HG03280 (cell line): ENCODE results near the gene DMD.
"Not testable (repeated sequence)": the region's sequence is repeated elsewhere in the genome, so short reads cannot be mapped to it uniquely, and the experiment has no call there.

Source experiments
- ATAC-seq: cut with Tn5 transposase; IDR thresholded peaks from one replicate; pipeline ENCODE4 v1.9.1; 2021; ENCODE audit warnings: mild to moderate bottlenecking, moderate library complexity; ENCODE audit not compliant: unreplicated experiment

DMD gene

DNA sequence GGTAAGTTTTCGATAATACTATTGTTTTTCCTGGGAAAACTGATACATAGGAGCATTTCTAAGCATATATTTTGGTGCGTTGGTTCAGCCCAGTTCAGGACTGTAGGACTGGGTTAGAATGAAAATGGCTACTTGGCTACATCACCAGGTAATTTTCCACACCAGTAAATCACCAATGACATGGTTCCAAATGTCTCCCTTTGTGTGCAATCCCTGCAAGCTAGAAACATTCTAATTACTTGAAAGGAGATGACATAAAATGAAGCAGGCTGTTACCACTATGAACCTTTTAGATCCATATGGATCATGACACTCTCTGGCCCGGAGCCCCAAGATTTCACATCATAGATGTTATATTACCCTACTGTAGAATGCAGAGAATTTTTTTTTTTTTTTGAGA, 1562.1 kb downstream of the DMD start:
- no peak for ATAC-seq

DNA sequence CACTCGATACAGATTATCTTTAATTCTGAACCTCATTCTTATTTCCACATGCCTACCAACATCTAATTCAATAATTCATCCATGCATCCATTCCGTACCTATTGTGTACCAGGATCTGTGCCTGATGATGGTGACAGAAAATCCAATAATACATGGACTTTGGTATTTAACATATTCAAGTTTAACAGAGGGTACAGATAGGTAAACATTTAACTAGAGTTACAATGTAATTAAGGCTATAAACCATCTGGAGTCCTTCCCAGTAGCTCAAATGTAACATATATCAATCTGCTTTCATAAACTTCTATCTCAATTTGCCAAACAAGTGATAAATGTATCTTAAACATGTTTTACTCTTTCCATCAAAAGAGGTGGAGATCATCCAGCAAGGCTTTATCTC, 1578.0 kb downstream of the DMD start:
- no peak for ATAC-seq

DNA sequence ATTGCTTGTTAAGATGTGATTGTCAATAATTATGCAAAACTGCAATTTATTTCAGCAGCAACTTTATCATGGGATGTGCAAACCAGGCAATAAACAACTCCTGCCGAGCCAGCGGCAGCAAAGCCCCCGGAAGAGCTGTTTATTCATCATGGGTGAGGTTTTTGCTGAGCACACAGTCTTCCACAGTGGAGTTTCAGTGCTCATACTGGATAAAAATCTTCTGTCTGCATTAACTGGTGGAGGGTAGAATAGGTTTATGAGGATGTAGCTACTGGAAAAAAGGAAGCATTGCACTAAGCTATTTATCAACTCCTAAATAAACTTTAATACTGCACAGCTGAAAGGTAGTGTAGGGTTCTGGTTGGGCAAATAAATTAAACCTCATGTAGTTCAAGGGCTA, 1582.2 kb downstream of the DMD start:
- ATAC-seq = no peak

DNA sequence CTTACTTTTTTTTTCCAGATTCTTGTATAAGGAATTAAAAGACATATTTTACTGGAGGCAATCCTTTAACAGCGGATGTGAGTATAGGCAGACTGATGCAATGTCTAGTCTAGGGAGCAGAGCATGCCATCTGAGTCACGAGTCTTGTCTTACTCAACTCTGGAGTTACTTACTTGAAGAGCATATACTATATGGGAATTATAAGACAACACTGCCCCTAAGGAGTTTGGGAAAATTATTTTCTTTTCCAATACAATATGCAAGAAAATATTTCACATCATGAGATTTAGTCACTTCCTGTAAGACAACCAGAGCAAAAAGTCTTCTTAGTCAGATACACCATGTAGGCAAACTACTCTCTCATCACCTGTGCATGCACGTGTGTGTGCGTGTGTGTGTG, 1602.2 kb downstream of the DMD start:
- ATAC-seq = no peak

DNA sequence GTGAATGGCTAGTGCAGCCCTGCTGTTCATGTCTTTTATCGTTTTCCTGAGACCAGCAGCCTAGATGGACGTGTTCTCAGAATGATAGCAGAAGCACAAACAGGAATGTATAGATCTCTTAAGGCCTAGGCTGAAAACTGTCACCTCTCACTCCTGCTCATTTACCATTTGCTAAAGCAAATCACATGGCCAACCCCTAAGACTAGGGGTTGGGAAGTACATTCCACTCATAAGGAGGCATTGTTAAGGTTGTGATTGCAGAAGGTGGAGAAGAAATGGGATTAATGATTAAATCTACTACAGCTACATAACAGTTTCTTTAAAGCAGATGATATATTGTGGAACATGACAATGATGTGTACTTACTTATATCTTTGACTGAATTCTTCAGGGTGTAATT, 1602.7 kb downstream of the DMD start:
- no peak for ATAC-seq

DNA sequence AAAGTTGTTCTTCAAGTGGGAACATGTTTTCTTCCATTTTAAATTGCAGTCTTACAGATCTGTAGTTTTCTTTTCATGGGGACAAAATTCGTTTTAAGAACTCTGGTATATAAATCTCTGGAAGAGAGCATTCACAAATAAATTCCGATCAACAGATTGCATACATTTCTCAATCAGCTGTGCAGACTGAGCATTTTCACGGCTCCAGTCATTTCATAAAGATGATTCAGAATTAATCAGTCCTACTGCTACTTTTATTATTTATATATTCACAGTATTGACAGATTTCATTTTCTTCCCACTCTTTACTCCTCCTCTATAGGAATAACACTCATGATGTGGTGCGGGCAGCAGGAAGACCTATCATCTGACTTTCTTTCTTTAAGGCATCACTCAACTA, 1604.6 kb downstream of the DMD start:
- no peak for ATAC-seq

DNA sequence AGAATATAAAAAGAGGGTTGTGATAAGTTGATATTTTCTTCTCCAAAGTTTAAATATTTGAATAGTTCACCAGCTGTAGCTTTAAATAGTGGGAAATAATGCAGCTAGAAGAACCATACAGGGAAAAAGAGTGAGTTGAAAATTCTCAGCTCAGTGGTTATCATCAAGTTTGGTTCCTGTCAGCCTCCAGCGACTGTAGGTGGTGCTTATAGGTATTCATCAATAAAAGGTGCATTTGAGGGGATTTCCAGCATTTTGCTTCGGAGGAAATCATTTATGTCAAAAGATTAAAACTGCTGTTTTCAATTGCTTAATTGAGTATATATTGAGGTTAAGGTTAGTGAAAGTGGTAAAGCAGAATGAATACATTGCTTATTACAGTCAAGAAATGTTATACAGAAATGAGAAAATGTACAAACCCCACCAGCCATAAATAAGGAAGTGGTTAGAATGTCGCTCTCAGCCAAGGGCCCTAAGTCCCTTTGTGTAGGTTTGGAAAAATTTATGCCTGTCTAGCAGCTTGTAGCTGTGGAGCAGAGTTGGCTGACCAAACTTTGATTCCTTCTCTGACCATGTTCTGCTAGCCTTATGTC, 1606.6 kb downstream of the DMD start:
- no peak for ATAC-seq

DNA sequence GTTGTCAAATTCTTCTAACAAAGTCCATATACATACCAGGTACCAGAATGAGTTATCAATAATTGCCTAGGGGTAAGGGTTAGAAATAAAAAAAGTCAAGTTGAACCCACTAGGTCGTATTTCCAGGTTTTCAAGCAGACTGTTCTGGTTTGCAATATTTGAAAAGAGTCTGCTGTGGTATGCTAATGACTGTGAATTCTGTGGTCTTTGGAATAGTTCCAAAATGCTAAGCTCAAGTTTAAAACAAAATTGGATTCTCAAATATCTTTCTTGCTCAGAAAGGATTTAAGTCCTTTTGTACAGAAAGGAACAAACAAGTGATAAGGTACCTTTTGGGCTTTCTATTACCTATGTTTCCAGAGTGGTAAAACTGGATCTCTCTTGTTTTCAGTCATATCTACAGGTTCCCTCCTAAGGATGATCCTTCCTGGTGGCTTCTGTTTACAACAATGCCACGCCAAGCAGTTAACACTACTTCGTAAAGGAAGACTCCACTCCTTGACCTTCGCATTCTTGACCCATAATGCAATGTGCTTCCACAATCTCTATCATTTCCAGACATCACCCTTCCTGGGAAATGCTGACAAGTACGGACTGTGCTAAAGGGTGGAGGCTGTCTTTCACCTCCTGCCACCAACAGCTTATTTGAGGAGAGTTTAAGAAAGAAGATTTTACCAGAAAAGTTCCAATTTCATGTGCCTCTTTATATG, 1607.8 kb downstream of the DMD start:
- ATAC-seq = no peak

DNA sequence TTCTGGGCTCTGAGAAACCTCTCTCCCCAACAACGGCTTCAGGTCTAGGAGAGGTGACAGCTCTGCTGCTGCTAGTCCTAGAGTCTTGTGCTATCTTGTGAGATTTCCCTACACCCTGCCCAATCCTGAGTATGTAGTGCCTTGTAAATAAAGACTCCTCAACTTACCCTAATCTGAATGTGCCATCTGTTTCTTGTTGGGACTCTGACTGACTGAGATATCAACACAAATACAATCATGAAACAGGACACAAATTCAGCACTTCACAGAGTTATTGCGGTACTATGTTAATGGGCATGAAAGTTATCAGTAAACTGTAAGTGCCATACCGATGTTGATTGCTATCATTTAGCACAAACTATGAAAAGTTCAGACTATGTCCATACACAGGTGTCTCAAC, 1610.5 kb downstream of the DMD start:
- ATAC-seq = no peak

DNA sequence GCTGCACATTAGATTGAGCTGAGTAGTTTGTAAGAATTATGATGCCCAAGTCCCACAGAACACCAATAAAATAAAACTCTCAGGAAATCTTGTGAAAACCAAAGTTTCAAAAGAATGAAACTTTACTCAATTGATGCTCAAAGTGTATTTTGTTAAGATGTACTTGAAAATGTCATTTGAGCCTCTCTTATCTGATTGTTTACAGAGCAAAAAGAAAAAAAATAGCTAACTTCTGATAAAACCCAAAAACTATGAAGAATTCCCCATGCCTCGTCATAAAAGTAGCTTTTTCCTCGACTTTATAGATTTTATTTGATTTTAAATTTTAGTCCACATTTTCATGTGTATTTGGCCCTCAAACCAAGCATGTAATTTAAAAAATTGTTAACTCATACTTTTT, 1618.0 kb downstream of the DMD start:
- ATAC-seq = no peak

DNA sequence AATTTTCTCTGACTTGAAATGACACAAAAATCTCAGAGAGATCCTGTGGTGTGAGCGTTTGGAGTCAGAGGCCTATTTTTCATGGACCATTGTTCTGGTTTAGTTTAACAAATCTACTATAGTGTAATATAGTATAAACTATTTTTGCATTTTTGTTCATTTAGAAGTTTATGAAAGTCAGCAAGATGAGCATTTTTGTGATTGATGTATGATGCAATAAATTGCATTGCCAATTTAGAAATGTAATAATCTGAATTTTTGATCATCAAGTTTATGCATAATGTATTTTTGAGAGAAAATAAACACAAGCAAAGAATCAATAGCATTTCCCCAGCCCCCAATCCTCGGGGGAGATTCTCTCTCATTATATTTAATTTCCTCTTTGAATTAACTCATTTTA, 1620.0 kb downstream of the DMD start:
- ATAC-seq = no peak

DNA sequence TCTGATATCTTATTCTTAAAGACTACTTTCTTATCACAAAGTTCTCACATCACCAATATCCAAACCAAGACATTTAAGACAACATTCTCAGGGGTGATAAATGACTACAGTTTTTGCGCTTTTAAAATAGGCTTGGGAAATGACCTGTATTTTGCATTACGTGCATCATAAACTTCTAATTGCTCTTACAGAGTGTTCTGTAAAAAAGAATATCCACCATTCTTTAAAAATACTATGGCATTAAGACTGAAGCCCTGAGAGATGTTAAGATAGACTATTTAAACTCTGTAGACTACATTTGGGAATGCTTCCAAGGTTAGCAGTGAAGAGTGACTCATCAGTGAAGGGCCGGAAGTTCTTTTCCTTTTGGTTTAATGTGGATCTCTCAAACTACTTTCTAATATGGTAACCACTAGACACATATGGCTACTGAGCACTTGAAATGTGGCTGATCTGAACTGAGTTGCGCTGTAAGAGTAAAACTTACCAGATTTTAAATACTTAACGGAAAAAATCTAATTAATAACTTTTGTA, 1620.7 kb downstream of the DMD start:
- ATAC-seq = no peak

DNA sequence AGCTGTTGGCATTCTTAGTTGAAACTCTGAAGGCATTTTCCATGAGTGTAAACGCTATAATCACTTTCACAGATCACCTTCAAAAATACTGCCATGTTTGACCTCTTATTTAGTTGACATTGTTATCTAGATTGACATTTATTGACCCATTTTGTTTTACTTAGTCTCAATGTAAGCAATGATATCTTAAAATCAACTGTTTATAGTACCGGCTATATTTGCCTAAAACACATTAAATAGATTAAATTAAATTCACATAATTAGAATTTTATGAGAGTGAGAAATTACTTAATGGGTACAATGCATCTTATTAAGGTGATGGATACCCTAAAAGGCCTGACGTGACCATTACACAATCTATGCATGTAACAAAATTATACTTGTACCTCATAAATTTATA, 1621.8 kb downstream of the DMD start:
- ATAC-seq = no peak

DNA sequence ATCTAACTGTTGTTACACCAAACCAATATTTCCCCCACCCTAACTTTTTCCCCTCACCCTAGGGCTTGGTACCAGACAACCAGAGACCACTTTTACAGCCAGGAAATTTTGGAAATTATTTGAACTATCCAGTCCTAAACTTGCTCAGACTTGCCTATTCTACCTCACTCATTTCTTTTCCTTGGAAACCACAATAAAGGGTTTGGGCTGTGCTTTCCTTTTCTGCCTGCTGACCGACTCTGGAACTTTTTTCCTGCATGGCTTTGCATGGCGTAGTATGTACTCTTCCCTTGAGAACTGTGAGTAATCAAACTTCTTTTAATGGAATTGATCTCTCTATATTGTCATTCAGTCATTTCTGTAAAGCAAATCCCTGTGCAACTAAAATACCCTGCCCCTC, 1623.0 kb downstream of the DMD start:
- ATAC-seq = no peak

DNA sequence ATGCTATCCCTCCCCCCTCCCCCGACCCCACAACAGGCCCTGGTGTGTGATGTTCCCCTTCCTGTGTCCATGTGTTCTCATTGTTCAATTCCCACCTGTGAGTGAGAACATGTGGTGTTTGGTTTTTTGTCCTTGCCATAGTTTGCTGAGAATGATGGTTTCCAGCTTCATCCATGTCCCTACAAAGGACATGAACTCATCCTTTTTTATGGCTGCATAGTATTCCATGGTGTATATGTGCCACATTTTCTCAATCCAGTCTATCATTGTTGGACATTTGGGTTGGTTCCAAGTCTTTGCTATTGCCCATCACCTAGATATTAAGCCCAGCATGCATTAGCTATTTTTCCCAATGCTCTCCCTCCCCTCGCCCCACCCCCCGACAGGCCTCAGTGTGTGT, 1627.5 kb downstream of the DMD start:
- not testable (repeated sequence) for ATAC-seq

DNA sequence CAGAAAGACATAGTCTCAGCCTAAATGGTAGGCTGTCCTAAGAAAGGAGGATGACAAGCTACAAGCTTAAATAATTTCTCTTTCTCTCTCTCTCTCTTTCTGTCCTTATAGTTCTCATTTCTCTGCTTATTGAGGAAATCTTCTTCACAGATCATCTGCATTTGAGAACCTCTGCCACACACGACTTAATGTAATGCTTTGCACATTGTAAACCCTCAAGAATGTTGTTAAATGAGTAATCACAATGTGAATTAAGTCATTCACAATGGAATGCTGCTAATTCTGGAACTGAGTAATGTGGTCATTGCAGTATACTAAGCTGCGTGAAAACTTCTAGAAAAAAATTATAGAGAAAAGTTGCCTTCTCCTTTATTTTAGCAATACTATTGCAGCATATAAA, 1630.6 kb downstream of the DMD start:
- no peak for ATAC-seq

DNA sequence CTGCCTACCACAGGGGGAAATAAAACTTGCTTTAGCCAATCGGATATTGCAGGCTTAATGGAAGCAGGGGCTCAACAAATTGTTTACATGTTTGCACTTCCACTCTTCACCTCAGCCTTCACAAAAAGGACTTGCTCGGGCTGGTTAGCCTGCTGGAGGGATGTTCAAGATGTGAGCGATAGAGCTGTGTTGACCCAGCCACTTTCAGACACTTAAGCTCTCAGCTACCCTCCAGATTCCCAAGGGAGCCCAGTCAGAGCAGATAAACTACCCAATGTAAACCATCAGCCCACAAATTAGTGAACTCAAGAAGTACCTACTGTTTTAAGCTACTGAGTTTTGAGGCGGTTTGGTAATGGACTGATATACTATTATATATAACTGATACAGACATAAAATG, 1631.1 kb downstream of the DMD start:
- ATAC-seq = no peak

DNA sequence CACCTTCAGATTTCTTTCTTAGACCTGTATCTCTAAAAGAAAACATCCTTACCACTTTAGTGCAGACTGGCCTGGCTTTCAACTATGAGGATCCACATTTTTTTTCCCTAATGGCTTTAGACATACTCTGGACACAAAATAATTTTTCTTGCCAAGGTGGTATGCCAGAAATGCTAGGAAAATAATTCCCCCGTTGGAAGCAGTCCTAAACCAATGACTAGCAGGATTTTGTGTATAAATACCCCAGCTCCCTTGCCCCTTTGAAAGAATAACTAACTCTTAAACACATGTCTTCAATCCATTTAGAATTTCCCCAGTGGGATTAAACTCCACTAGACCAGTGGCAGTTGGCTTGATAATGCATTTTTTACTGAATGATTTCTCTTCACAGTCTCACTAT, 1639.0 kb downstream of the DMD start:
- no peak for ATAC-seq

DNA sequence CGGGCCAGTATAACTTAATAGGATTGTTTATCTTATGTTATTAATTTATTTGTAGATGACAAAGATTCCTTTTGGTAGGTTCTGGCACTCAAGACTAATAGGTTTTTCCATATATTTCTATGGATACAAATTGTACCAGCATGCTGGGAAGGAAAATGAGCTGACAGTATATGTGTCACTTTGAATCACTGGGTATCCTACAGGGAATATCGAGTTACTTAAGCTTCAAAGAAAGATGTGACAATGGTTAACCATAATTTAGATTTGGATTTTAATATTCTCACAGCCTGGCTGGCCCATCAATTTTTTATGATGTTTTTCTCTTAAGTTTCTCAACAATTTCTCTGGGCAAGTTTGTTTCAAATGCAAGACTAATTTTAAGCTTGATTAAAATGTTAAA, 1640.7 kb downstream of the DMD start:
- ATAC-seq = no peak

DNA sequence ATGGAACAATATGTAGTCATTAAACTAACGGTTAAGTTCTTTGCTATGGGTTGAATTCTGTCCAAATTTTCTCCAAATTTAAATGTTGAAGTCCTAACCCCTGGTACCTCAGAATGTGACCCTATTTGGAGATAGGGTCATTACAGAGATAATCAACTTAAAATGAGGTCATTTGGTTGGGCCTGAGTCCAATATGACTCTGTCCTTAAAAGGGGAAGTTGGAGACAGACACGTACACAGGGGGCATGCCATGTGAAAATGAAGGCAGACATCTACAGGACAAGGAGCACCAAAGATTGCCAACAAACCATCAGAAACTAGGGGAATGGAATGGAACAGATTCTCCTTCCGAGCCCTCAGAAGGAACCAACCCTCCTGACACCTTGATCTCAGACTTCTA, 1647.6 kb downstream of the DMD start:
- ATAC-seq = no peak

DNA sequence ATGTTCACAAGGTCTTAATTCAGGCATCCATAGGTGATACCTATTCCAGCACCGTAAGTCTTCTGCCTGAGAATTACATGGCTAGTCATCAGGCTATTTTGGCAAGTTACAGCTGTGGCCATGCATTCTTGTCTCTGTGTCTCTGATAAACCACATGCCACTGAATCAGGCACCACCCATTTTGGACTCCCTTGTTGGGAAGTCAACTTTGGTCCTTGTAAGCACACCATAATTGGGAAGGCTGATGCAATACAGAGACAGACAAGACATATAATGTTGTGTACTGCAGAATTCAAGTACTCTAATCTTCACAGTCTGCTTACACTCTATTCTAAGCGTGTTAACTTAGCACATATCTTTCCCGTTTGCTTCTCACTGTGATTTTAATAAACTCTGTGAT, 1655.8 kb downstream of the DMD start:
- no peak for ATAC-seq

DNA sequence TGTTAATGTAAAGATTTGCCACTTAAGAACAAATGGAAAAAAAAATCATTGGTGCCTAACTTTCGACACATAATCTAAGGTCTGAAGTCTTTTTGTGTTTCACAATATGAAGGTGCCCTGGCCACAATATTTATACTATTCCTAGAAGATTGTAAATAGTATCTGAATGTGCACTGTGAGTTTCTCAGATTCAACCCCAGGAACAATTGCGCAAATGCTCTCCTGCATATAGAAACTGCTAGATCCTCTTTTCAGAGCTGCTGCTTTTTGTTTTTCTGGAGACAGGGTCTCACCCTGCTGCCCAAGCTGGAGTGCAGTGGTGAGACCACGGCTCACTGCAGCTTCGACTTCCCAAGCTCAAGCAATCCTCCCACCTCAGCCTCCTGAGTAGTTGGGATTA, 1659.4 kb downstream of the DMD start:
- ATAC-seq = no peak

DNA sequence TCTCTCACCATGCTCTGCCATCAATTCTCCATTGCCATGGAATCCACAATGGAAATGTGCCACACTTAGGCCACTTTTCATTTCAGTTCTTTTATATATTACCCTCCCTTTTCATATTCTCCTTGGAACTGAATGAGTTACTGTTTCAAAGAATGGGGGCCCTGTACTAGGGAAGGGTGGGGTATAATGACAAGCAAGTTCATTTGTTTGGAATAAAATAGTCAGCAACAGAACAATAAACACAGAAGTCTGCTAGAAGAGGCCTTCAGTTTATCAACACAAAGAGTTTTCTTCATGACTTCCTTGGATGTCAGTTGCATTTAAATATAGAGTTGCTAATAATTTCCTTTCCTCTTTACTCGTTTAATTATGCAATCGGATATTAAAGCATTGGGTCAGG, 1661.2 kb downstream of the DMD start:
- no peak for ATAC-seq
